ENCODE measurements around the gene FXYD2. TPM values are rescaled to one million over a fixed set of nuclear protein-coding genes. Genes with fewer than 3 reads are reported as not detected.

FXYD2 gene
- total RNA-seq, 1 donor from 2014 or later, result not detected

DNA sequence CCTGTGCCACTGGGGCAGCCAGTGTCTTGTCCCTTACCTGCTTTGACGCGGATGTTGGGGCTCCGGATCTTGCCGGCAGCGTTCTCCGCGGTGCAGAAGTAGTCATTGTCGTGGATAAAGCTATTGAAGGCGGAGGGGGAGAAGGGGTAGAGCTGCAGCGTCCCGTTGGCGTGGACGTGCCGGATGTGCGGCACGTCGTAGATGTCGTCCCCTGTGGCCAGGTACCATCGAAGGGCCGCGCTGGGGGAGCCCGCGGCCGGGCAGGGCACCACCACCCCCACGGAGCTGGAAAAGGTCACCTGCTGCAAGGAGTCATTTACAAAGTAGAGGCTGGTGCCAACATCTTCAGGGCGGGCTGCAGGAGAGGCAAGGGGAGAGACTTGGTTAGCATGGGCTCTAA lies 44.1 kb downstream of the FXYD2 start:
- TF ChIP-seq, protein P1, sequence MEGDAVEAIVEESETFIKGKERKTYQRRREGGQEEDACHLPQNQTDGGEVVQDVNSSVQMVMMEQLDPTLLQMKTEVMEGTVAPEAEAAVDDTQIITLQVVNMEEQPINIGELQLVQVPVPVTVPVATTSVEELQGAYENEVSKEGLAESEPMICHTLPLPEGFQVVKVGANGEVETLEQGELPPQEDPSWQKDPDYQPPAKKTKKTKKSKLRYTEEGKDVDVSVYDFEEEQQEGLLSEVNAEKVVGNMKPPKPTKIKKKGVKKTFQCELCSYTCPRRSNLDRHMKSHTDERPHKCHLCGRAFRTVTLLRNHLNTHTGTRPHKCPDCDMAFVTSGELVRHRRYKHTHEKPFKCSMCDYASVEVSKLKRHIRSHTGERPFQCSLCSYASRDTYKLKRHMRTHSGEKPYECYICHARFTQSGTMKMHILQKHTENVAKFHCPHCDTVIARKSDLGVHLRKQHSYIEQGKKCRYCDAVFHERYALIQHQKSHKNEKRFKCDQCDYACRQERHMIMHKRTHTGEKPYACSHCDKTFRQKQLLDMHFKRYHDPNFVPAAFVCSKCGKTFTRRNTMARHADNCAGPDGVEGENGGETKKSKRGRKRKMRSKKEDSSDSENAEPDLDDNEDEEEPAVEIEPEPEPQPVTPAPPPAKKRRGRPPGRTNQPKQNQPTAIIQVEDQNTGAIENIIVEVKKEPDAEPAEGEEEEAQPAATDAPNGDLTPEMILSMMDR (IDR thresholded peaks at IDR 0.05), result no peak
- Mint-ChIP-seq H3K27ac (ENCODE audit: unreplicated experiment) (no peak overlapping the region), H3K36me3 (ENCODE audit: unreplicated experiment) (no peaks in the 10 kb centered on the region), H3K9me3 (ENCODE audit: unreplicated experiment) (no peaks in the 10 kb centered on the region), H3K27me3 (ENCODE audit: unreplicated experiment) (peaks cover 38% of the 10 kb centered on the region), H3K4me3 (ENCODE audit: unreplicated experiment) (no peak overlapping the region), H3K4me1 (ENCODE audit: unreplicated experiment) (no peaks in the 10 kb centered on the region)
- no peak for DNase-seq (ENCODE audit: extremely low spot score, unreplicated experiment)

DNA sequence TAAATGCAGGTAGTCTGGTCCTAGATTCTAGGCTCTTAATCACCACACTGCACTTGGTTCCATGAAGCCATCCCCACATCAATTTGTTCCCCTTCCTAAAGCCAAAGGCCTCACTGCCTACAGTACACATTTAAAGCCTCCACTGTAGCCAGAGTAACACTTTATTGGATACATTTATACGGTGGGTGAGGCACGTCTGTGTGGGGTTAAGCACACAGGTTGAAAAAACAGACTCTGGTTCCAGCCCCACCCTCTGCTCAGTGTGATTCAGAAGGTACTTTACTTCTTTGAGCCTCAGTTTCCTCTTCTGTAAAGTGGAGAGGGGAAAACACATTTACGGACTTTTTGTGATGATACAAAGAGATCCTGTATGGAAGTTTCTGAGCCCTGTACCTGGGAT lies 50.0 kb downstream of the FXYD2 start:
- no peaks in the 10 kb centered on the region for H3K4me1 Mint-ChIP-seq (ENCODE audit: unreplicated experiment)
- peaks cover 21% of the 10 kb centered on the region for H3K27me3 Mint-ChIP-seq (ENCODE audit: unreplicated experiment)
- H3K9me3 Mint-ChIP-seq (ENCODE audit: unreplicated experiment), result no peaks in the 10 kb centered on the region
- H3K4me3 Mint-ChIP-seq (ENCODE audit: unreplicated experiment), result no peak overlapping the region
- H3K27ac Mint-ChIP-seq (ENCODE audit: unreplicated experiment), result no peak overlapping the region
- no peaks in the 10 kb centered on the region for H3K36me3 Mint-ChIP-seq (ENCODE audit: unreplicated experiment)
- no peak for DNase-seq (ENCODE audit: extremely low spot score, unreplicated experiment)
- TF ChIP-seq, protein P1 (IDR thresholded peaks at IDR 0.05), result no peak

DNA sequence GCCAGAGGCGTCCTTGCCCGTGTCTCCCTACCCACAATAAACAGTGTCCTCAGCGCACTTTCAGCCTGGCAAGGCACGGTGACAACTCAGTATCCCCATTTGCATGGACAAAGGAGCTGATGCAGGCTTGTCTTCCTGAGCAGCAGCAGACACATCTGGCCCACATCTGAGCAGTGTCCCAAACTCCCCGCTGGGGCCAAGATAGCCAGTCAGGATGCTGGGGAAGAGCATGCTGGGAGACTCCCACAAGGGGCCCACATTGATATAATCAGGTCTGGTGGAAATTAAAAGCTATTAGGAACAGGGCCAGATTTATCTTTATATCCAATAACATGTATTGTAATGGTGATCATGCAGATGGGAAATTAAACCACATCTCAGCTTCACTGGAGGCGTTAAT lies 52.2 kb downstream of the FXYD2 start:
- no peak overlapping the region for H3K27ac Mint-ChIP-seq (ENCODE audit: unreplicated experiment)
- H3K9me3 Mint-ChIP-seq (ENCODE audit: unreplicated experiment), result no peaks in the 10 kb centered on the region
- no peak overlapping the region for H3K4me3 Mint-ChIP-seq (ENCODE audit: unreplicated experiment)
- DNase-seq (ENCODE audit: extremely low spot score, unreplicated experiment), result no peak
- H3K27me3 Mint-ChIP-seq (ENCODE audit: unreplicated experiment), result peaks cover 13% of the 10 kb centered on the region
- no peaks in the 10 kb centered on the region for H3K4me1 Mint-ChIP-seq (ENCODE audit: unreplicated experiment)
- H3K36me3 Mint-ChIP-seq (ENCODE audit: unreplicated experiment), result no peaks in the 10 kb centered on the region
- TF ChIP-seq, protein P1 (IDR thresholded peaks at IDR 0.05), result no peak

DNA sequence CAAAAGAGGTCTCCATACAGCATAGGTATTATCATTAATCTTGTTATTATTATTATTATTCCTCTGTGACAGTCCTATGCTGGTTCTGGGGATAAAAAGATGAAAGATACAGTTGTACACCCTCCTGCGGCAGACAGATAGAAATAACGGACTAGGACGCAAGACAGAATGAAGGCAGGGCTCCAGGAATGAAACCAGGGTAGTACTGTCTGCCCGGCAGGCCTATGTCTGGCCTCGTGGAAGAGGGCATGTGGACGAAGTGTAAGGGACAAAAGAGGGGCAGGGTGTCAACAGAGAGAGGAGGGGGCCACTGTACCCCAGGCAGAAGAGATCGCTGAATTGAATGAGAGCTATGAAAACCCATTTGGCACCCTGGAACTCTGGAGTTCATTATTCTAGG lies 52.7 kb downstream of the FXYD2 start:
- Mint-ChIP-seq H3K36me3 (ENCODE audit: unreplicated experiment) (no peaks in the 10 kb centered on the region), H3K4me1 (ENCODE audit: unreplicated experiment) (no peaks in the 10 kb centered on the region), H3K4me3 (ENCODE audit: unreplicated experiment) (no peak overlapping the region), H3K27me3 (ENCODE audit: unreplicated experiment) (peaks cover 13% of the 10 kb centered on the region), H3K27ac (ENCODE audit: unreplicated experiment) (no peak overlapping the region), H3K9me3 (ENCODE audit: unreplicated experiment) (no peaks in the 10 kb centered on the region)
- no peak for DNase-seq (ENCODE audit: extremely low spot score, unreplicated experiment)
- TF ChIP-seq, protein P1 (IDR thresholded peaks at IDR 0.05), result no peak

DNA sequence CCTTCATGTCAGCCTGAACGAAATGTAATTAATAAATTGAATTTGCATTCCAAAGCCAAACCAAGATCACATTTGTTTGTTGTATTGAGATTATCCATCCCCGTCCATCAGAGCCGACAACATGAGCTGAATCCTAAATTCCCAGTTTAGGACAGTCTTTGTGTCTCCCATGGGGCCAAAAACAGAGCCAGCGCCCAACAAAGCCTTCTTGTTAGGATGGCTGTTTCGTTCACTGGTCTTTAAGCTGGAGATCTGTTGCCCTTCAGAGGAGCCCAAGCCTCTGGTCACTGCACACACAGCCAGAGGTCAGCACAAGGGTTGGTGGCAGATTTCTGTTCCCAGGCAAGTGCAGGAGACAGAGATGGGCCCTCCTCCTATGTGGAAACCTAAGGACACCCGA lies 53.3 kb downstream of the FXYD2 start:
- no peaks in the 10 kb centered on the region for H3K4me1 Mint-ChIP-seq (ENCODE audit: unreplicated experiment)
- H3K36me3 Mint-ChIP-seq (ENCODE audit: unreplicated experiment), result no peaks in the 10 kb centered on the region
- no peak overlapping the region for H3K27ac Mint-ChIP-seq (ENCODE audit: unreplicated experiment)
- H3K9me3 Mint-ChIP-seq (ENCODE audit: unreplicated experiment), result no peaks in the 10 kb centered on the region
- TF ChIP-seq, protein P1 (IDR thresholded peaks at IDR 0.05), result no peak
- no peak for DNase-seq (ENCODE audit: extremely low spot score, unreplicated experiment)
- H3K4me3 Mint-ChIP-seq (ENCODE audit: unreplicated experiment), result no peak overlapping the region
- peaks cover 13% of the 10 kb centered on the region for H3K27me3 Mint-ChIP-seq (ENCODE audit: unreplicated experiment)

Data from osteocyte (in vitro differentiated cells).